GM19023 (cell line): Measurements from ENCODE around the gene SLC46A3.
"Not testable (repeated sequence)": the region's sequence is repeated elsewhere in the genome, so short reads cannot be mapped to it uniquely, and the experiment has no call there.

ENCODE experiments used
- ATAC-seq: cut with Tn5 transposase; IDR thresholded peaks from one replicate; pipeline ENCODE4 v1.9.1; 2021; ENCODE audit warnings: mild to moderate bottlenecking, moderate library complexity; ENCODE audit not compliant: unreplicated experiment

Gene SLC46A3

DNA sequence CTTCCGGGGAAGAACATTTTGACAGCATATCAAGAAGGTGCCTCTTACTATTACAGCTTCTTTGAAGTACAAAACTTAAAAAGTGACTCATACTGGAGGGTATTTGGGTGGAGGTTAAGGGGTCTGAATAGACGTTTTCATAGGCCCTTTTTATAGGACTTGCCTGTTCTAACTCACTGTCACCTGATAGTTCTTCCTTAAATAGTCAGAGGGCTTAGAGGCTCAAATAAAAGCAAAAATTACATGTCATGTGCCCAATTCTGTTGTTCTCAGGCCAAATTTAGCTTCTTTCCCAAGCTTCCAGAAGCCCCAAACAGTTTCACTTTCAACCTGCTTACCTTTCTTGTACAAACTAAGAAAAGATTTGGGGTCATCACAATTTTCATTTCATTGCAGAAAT is 16.1 kb upstream of the SLC46A3 start:
- no peak for ATAC-seq

DNA sequence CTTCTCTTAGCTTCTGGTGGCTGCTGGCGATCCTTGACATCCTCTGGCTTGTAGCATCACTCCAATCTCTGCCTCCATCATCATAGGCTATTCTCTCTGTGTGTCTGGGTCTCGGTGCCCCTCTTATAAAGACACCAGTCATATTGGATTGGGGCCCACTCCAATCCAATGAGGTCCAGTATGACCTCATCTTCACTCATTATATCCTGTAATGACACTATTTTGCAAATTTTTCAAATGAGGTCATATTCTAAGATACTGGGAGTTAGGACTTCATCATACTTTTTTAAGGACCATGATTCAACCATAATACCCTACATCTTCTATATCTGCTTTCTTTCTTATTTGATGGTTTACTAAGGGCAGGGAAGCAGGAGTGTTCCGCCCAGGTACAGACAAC is 12.0 kb upstream of the SLC46A3 start:
- ATAC-seq, result no peak

DNA sequence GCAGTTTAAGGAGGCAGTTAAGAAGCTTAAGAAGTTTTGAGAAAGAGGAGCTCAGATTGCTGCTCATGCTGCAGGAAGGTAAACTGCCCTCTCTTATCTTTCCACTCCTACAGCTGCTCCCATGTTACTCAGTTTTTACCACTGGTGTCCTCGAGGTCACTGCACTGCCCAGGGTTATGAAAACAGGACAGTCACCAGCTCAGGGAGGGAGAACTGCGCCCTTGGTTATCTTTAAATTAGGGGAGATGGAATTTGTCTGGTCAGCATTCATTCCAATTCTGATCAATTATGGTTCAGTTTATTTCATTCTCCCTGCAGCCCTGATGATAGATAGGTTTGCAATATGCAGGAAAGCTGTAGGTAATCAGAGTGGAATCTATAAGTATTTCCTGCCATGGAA is 10.8 kb upstream of the SLC46A3 start:
- ATAC-seq, result no peak

- ATAC-seq, result no peak
Measured at GRCh38 chr13:28728642-28729041, 9.9 kb upstream of the SLC46A3 start.

- ATAC-seq, result no peak
Measured at GRCh38 chr13:28725046-28725610, 6.4 kb upstream of the SLC46A3 start.

DNA sequence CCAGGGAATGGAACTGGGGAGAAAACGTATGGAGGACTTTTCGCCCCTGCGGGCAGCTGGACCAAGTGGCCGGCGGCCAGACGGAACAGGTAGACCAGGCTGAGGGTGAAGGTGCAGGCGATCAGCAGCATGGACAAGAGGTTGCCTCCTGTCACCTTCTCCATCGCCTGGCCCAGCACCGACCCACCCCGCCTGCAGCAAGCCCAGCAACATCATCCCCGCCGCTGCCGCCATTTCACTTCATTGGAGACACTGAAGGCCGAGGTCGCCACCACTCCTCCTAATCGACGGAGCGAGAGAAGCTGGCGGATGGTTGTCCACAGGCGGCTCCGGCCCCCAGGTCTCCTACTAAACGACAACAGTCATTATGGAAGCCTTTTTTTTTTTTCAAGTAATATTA is 5.0 kb upstream of the SLC46A3 start:
- ATAC-seq, result no peak

GRCh38 chr13:28719227-28720055 is 671 bp upstream of the SLC46A3 start:
- ATAC-seq, result no peak

GRCh38 chr13:28718196-28718542 is 601 bp downstream of the SLC46A3 start:
- peak; percentile 1 for ATAC-seq

DNA sequence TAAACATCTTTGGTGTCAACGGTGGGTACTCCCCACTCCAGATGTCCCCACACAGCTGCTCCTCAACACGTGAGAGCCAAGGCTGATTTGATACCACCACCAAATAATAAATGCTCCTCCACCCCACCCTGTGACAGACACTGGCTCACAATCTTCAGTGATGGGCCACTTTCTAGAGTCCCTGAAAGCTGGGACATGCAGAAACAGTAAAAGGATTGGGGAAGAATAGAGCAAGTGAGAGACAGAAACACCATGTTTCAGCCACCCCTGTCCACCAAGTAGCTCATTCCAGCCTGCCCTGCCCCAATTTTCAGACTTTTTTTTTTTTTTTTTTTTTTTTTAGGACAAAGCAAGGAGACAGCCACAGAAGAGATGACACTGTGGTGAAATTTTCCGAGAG is 1.6 kb downstream of the SLC46A3 start:
- no peak for ATAC-seq

DNA sequence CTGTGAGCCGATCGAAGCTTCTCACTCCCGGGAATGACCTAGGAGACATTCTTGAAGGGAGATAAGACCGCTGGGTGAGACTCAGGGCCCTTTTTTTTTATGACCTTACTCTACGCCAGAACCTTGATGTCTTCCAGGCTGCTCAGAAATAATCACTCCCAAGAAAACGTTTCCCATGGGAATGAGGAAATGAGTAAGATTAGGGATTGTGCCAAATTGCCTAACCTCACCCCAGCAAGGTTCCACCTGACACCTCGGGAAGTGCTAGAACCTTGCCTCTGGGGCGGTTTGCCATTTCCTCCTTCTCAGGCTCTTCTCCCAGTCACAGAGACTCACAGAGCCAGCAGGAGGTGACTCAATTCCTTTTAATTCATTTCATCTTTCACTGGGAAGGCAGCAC is 2.3 kb downstream of the SLC46A3 start:
- no peak for ATAC-seq

- ATAC-seq, result no peak
Measured at GRCh38 chr13:28714651-28715050, 4.1 kb downstream of the SLC46A3 start.

- ATAC-seq, result no peak
Measured at GRCh38 chr13:28710161-28710560, 8.6 kb downstream of the SLC46A3 start.

DNA sequence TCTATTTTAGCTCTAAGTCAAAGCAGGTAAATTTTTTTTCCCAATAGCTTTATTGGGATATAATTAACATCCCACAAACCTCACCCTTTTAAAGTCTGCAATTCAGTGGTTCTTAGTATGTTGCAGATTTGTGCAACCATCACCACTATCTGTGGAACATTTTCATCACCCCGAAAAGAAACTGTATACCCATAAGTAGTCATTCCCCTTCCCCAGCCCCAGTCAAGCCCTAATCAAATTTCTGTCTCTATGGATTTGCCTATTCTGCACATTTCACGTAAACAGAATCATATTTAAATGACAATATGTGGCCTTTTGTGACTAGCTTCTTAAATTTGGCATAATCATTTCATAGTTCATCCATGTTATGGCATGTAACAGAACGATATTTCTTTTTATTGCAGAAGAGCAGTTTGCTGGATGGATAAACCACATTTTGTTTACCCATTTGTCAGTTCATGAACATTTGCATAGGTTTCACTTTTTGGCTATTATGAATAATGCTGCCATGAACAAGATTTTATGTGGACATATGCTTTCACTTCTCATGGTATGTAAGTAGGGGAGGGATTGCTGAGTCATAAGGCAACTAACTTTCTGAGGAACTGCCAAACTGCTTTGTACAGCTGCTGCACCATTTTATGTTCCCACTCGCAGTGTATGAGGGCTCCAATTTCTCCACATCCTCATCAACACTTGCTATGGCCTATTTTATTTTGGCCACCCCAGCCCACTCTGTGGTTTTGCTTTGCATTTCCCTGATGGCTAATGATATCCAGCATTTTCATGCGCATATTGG is 10.9 kb downstream of the SLC46A3 start:
- peak; percentile 97 for ATAC-seq

DNA sequence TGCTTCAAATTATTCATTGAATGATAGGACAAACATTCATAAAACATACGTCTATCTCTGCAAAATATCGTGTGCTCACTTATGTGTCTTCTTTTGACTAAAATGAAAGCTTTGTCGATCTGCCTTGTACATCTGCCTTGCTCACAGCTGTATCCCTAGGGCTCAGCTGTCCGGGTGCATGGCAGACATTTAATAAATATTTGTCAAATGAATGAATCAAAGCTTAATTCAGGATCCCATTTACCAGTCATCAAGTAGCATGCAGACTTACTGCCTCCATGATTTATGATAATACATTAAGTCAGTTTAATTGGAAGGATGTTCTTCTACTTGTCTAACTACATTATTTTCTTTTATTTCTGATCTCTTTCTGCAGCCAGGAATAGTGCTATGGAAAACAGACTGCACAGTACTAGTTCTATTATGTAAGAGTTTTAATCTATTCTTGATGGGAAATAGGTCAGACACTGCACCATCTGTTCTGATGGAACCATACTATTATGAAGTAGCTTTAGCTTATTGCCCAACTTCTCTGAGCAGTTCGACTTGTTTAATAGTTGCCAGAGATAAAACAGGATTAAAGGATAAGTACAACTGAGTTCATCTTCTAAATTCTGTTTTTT is 13.2 kb downstream of the SLC46A3 start:
- no peak for ATAC-seq

GRCh38 chr13:28704919-28705318 is 13.9 kb downstream of the SLC46A3 start:
- no peak for ATAC-seq

- no peak for ATAC-seq
Measured at GRCh38 chr13:28704282-28704681, 14.5 kb downstream of the SLC46A3 start.

DNA sequence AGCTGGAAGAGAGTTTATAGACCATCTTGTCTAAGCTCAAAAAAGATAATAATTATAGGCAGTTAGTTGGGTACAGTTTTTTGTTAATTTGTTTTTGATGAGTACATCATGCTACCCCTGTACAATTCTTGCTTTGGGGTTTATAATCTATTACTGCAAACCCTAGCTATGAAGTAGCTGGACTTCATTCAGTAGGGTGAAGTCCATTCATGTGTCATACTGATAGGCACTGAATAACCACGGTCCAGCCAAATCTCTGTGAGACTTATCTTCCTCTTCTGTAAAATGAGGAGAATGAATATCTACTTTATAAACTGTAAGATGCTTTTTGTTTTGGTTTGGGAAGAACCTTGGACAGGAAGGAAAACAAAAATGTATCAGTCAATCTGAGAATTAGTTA is 19.5 kb downstream of the SLC46A3 start:
- ATAC-seq, result no peak

GRCh38 chr13:28697441-28697840 is 21.3 kb downstream of the SLC46A3 start:
- no peak for ATAC-seq

- ATAC-seq, result not testable (repeated sequence)
Measured at GRCh38 chr13:28693605-28694491, 24.9 kb downstream of the SLC46A3 start.

- ATAC-seq, result no peak
Measured at GRCh38 chr13:28685892-28686291, 32.9 kb downstream of the SLC46A3 start.

DNA sequence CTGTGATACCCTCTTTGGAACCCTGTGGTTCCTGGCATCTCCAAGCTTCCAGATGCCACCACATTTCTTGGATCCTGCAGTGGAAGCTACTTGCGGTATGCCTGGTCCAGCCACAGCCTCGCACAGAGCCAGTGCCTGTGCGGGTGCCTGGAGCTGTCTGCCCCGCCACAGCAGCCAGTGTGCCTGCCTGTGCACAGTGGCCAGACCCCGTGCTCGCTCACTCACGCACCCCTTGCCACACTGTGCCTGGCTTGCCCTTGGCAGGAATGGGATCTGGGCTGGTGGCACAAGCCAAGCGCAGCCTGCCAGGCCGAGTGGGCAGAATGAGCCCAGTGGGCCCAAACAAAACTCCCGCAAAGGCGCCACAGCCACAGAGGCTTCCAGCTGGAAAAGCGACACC is 33.7 kb downstream of the SLC46A3 start:
- ATAC-seq, result no peak
